ENCODE data around the gene RASSF5.

Gene RASSF5

DNA sequence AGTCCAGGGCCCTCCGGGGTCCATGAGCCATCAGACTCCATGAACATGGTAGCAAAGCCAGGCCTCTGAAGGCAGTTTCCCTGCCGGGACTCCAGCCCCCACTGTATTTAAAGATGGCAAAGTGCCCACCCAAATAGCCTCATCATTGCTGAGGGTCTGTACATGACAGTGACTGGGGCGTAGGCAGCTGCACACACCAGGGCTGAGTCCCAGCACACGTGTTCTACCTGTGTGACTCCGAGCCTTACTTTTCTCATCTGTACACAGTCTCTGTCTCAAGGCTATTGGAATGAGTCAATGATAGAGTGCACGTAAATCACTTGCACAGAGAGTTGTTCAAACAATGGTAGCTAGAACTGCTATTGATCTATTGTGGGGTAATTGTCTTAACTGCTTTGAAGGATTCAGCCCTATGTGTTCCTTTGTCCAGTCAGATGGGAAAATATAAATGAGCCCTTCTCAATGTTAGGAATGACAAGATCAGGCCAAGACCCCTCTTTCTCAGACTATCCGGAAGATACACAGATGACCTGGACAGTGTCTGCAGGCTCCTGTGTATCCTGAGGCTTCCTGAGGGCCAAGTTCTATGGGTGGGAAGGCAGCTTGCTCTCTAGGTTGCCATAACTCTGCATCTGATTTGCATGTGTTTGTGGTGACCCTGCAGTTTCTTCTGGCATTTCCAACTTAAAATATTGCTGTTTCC, 48.9 kb downstream of the RASSF5 start:
- no peak overlapping the region for H3K4me3 ChIP-seq (ENCODE audit: control insufficient read depth, low read depth, low read length)
- TF ChIP-seq CTCF (IDR thresholded peaks at IDR 0.05; ENCODE audit: control insufficient read depth, insufficient read depth, low read depth, low read length, missing control alignments), result no peak
- DNase-seq (ENCODE audit: low read depth), result no peak

- H3K4me3 ChIP-seq (ENCODE audit: control insufficient read depth, low read depth, low read length), result peak overlapping the region; percentile 45
- DNase-seq (ENCODE audit: low read depth), result no peak
- TF ChIP-seq CTCF (IDR thresholded peaks at IDR 0.05; ENCODE audit: control insufficient read depth, insufficient read depth, low read depth, low read length, missing control alignments), result no peak
These were observed 49.7 kb downstream of the RASSF5 start for GRCh38 chr1:206556750-206557635.

DNA sequence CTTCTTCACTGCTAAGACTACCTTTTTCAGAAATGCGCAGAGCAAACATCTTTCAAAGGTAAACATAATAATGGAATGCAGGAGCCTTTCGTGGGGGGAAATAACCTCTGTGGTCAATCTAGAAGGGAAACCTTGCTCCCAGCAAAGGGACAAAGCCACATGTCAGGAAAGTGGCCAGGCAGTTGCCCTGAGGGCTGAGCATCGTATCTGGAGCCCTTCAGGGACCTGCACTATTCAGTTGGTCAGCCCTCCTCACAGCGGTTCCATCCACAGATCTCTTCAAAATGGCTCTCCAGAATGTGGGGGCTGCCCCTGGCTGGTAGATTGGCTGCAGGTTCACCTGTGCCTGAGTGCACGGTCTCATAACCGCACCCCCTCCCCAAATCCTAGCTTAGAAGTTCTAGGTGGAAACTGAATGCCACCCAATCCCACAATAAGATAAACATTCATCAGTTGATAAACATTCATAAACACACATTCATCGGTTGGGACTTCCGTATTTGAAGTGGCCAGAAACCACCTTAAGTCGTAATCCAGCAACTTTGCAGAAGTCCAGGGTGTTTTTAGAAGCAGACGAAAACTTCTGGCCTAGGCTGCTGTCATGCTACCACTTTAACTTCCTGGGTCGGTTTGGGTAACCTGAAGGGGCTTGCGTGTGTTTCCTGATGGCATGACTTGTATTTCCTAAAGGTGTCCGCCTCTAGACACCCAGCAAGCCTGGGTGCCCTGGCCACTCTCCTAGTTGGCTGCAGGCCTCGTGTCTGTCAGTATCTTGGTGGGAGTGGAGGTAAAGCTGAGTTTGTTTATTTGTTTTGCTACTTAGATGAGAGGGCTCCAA, 50.5 kb downstream of the RASSF5 start:
- DNase-seq (ENCODE audit: low read depth), result no peak
- no peak for TF ChIP-seq CTCF (IDR thresholded peaks at IDR 0.05; ENCODE audit: control insufficient read depth, insufficient read depth, low read depth, low read length, missing control alignments)
- peak overlapping the region; percentile 45 for H3K4me3 ChIP-seq (ENCODE audit: control insufficient read depth, low read depth, low read length)

DNA sequence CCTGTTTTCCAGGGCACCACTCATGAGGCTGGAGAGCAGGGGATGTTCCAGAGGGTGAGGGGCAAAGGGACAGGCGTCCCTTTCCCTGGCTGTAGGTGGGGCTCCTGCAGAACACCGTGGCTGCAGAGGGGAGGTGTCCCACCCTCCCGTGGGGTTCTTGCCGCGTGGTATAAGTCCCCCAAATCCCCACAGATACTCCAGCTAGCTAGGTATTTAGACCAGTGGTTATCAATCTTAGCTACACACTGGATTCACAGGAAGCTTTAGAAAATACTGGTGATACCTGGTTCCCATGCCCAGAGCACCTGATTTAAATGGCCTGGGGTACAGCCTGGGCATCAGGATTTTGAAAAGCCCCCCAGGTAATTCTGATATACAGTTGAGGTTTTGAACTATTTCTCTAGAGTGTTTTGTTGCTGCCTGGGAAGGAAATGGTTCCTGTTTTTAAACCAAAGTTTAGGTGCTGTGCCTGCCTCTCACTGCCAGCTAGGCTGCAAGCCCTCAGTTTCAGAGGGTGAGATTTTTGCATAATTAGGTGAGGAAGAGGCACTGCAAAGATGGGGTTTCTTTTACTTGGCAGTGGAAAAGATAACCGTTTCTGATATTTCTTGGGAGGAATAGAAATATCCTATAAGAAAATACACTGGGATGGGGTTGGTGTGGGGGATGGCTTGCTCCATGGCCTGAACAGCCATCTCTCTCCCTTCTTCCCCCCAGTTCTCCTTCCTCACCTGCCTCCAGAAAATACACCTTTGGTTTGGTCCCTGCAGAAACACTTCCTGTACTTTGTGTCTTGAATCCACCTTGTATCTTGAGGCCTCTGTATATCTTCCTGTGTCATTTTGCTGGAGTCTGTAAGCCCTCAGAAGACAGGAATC, 51.7 kb downstream of the RASSF5 start:
- DNase-seq (ENCODE audit: low read depth), result no peak

GRCh38 chr1:206559672-206559995, 52.3 kb downstream of the RASSF5 start:
- no peak for DNase-seq (ENCODE audit: low read depth)
- no peak for TF ChIP-seq CTCF (IDR thresholded peaks at IDR 0.05; ENCODE audit: control insufficient read depth, insufficient read depth, low read depth, low read length, missing control alignments)
- H3K4me3 ChIP-seq (ENCODE audit: control insufficient read depth, low read depth, low read length), result no peak overlapping the region

More for the DNA sequence above, 51.7 kb downstream of the RASSF5 start:
- TF ChIP-seq CTCF (IDR thresholded peaks at IDR 0.05; ENCODE audit: control insufficient read depth, insufficient read depth, low read depth, low read length, missing control alignments), result no peak
- no peak overlapping the region for H3K4me3 ChIP-seq (ENCODE audit: control insufficient read depth, low read depth, low read length)
